CD14-positive monocyte (primary cell): Measurements from ENCODE around the gene SLCO3A1. TPM values are rescaled to one million over a fixed set of nuclear protein-coding genes. Genes with fewer than 3 reads are reported as not detected.

ENCODE experiments used
- DNase-seq, 3 donors: peaks; one replicate each; pipeline ENCODE4 v3.0.0-alpha.2; 2011 to 2022
- H2AFZ ChIP-seq: 2 replicates; pipeline ENCODE4 v1.6.0; 2012; ENCODE audit warnings: mild to moderate bottlenecking, low read depth, low read length, inconsistent platforms; ENCODE audit not compliant: insufficient read depth, poor library complexity, severe bottlenecking
- H3K27ac ChIP-seq, 2 donors: 1 replicate in 1 of 2; 2 replicates in 1 of 2; pipeline ENCODE4 v1.5.1; 2012 to 2013; ENCODE audit warnings: low read length in 2 of 2, control low read depth in 1 of 2, inconsistent platforms in 1 of 2, low read depth in 1 of 2, mild to moderate bottlenecking in 1 of 2
- H3K27me3 ChIP-seq, 2 donors: one replicate each; pipeline versions ENCODE4 v1.6.0 to v1.6.1; 2011 to 2013; ENCODE audit warnings: low read length in 2 of 2; ENCODE audit not compliant: control insufficient read depth in 2 of 2, insufficient read depth in 2 of 2
- H3K36me3 ChIP-seq, 2 donors: replicated peaks in 1 of 2; 1 replicate in 1 of 2; 2 replicates in 1 of 2; pipeline versions ENCODE4 v1.5.1 to v1.6.1; 2012 to 2013; ENCODE audit warnings: low read length in 2 of 2, control low read depth in 1 of 2, inconsistent platforms in 1 of 2, mild to moderate bottlenecking in 1 of 2; ENCODE audit not compliant: insufficient read depth in 2 of 2, control insufficient read depth in 1 of 2
- H3K4me1 ChIP-seq, 2 donors: 1 replicate in 1 of 2; 2 replicates in 1 of 2; pipeline versions ENCODE4 v1.5.1 to v1.6.1; 2012 to 2013; ENCODE audit warnings: low read length in 2 of 2, control low read depth in 1 of 2, inconsistent platforms in 1 of 2, mild to moderate bottlenecking in 1 of 2, moderate library complexity in 1 of 2; ENCODE audit not compliant: insufficient read depth in 2 of 2, control insufficient read depth in 1 of 2
- H3K4me2 ChIP-seq: replicated peaks from 2 replicates; pipeline ENCODE3; 2012; ENCODE audit warnings: low read length, moderate library complexity, mild to moderate bottlenecking; ENCODE audit not compliant: poor library complexity, severe bottlenecking; ENCODE audit errors: extremely low read depth
- H3K4me3 ChIP-seq, 3 experiments: fragments of 200-600 bp in 1 of 3; sonication (generic) in 1 of 3; replicated peaks in 1 of 3; 1 replicate in 2 of 3; 2 replicates in 1 of 3; pipeline ENCODE4 v1.5.1; 2011 to 2013; ENCODE audit warnings: low read length in 3 of 3, mild to moderate bottlenecking in 3 of 3, control low read depth in 2 of 3, low read depth in 2 of 3, inconsistent platforms in 1 of 3, moderate library complexity in 1 of 3
- H3K79me2 ChIP-seq: 2 replicates; pipeline ENCODE4 v1.6.0; 2012; ENCODE audit warnings: mild to moderate bottlenecking, control low read depth, inconsistent platforms, low read length, moderate library complexity; ENCODE audit not compliant: insufficient read depth
- H3K9ac ChIP-seq: 2 replicates; pipeline ENCODE4 v1.6.0; 2017; ENCODE audit warnings: low read length, mild to moderate bottlenecking; ENCODE audit not compliant: insufficient read depth, poor library complexity, severe bottlenecking
- H3K9me3 ChIP-seq, 2 donors: replicated peaks in 1 of 2; 1 replicate in 1 of 2; 2 replicates in 1 of 2; pipeline versions ENCODE4 v1.5.1 to v1.6.1; 2012 to 2013; ENCODE audit warnings: low read length in 2 of 2, control low read depth in 1 of 2; ENCODE audit not compliant: control insufficient read depth in 1 of 2, insufficient read depth in 1 of 2
- H4K20me1 ChIP-seq: 2 replicates; pipeline ENCODE4 v1.6.0; 2012; ENCODE audit warnings: mild to moderate bottlenecking, low read length, control low read depth, moderate library complexity; ENCODE audit not compliant: insufficient read depth
- H3K27ac Mint-ChIP-seq, 7 donors: one replicate each; pipeline ENCODE4 v1.8.0; 2020; ENCODE audit warnings: mild to moderate bottlenecking in 7 of 7, mixed read lengths in 7 of 7, moderate library complexity in 6 of 7, inconsistent platforms in 2 of 7
- H3K27me3 Mint-ChIP-seq, 3 donors: one replicate each; pipeline ENCODE4 v1.8.0; 2021 to 2022; ENCODE audit warnings: low read depth in 3 of 3, mild to moderate bottlenecking in 3 of 3, mixed read lengths in 3 of 3, moderate library complexity in 3 of 3, inconsistent platforms in 1 of 3
- H3K36me3 Mint-ChIP-seq, 2 donors: one replicate each; pipeline ENCODE4 v1.8.0; 2020; ENCODE audit warnings: mixed read lengths in 2 of 2, inconsistent platforms in 1 of 2, mild to moderate bottlenecking in 1 of 2
- H3K4me1 Mint-ChIP-seq: one replicate; pipeline ENCODE4 v1.8.0; 2020; ENCODE audit warnings: mild to moderate bottlenecking, mixed read lengths
- H3K4me3 Mint-ChIP-seq, 2 donors: one replicate each; pipeline ENCODE4 v1.8.0; 2020; ENCODE audit warnings: mild to moderate bottlenecking in 2 of 2, mixed read lengths in 2 of 2, moderate library complexity in 1 of 2
- H3K9me3 Mint-ChIP-seq, 7 donors: one replicate each; pipeline ENCODE4 v1.8.0; 2020 to 2022; ENCODE audit warnings: mixed read lengths in 7 of 7, mild to moderate bottlenecking in 6 of 7, moderate library complexity in 6 of 7, inconsistent platforms in 2 of 7
- CTCF ChIP-seq: fragments of 200-600 bp; IDR thresholded peaks from one replicate; pipeline ENCODE4 v1.8.0; 2022; ENCODE audit warnings: antibody characterized with exemption, mild to moderate bottlenecking
- WGBS: methylation state at CpG from one replicate; pipeline ENCODE4 v1.1.5; 2013; ENCODE audit warnings: missing lambda C conversion rate; ENCODE audit not compliant: insufficient coverage; 5-methylcytosine and 5-hydroxymethylcytosine counted together
- intact Hi-C, 2 donors: fragments of 100-400 bp; cut with micrococcal nuclease; formaldehyde crosslinking; loops; one replicate each; pipeline versions ENCODE4 v1.15.0 to v1.15.1; 2023
- polyA plus RNA-seq, 3 donors: library from polyadenylated mRNA; depleted of rRNA in 1 of 3; unstranded in 2 of 3; stranded (reverse) in 1 of 3; fragments of 300-500 nt in 2 of 3; fragments of >200 nt in 1 of 3; fragmentation: Illumina TruSeq in 2 of 3; gene quantifications; 1 replicate in 2 of 3; 2 replicates in 1 of 3; pipeline ENCODE4 v1.2.3, GENCODE V29; 2012 to 2021

SLCO3A1 gene
- polyA plus RNA-seq, 3 donors = 53.7 to 76.2 (median 62.8) TPM

- no peak overlapping the region for H3K9ac ChIP-seq
- H3K4me3 ChIP-seq = no peak overlapping the region
- no peaks in the 10 kb centered on the region for H3K27me3 ChIP-seq
- Mint-ChIP-seq H3K9me3 (no peaks in the 10 kb centered on the region), H3K27me3 (peaks cover 0 to 2% (median 1%) of the 10 kb centered on the region in 3 donors), H3K4me3 (no peak overlapping the region), H3K27ac (peak overlapping the region in 6 of 7 donors; percentile 1 to 72 (median 36)), H3K4me1 (peaks cover 15% of the 10 kb centered on the region), H3K36me3 (peaks cover 0 to 4% of the 10 kb centered on the region in 2 donors)
- no peaks in the 10 kb centered on the region for H3K9me3 ChIP-seq
- DNase-seq = no peak
- H3K4me1 ChIP-seq = no peaks in the 10 kb centered on the region
- H3K27ac ChIP-seq = no peak overlapping the region
- no peak overlapping the region for H3K4me2 ChIP-seq
- intact Hi-C loops = no loop called here
- H4K20me1 ChIP-seq = peaks cover 92% of the 10 kb centered on the region
- WGBS = 98% methylated on average over 3 of the region's 4 CpGs
- no peak overlapping the region for H2AFZ ChIP-seq
- no peaks in the 10 kb centered on the region for H3K36me3 ChIP-seq
- no peak for TF ChIP-seq CTCF
- H3K79me2 ChIP-seq = peaks cover 71% of the 10 kb centered on the region
Observed at GRCh38 chr15:92047900-92048299, 194.4 kb downstream of the SLCO3A1 start.

- DNase-seq = no peak
- no peaks in the 10 kb centered on the region for H3K27me3 ChIP-seq
- Mint-ChIP-seq H3K4me1 (peaks cover 9% of the 10 kb centered on the region), H3K36me3 (peaks cover 0 to 4% of the 10 kb centered on the region in 2 donors), H3K27me3 (peaks cover 0 to 3% (median 2%) of the 10 kb centered on the region in 3 donors), H3K27ac (peak overlapping the region in 1 of 7 donors; percentile 15), H3K4me3 (no peak overlapping the region), H3K9me3 (no peaks in the 10 kb centered on the region)
- no peak for TF ChIP-seq CTCF
- intact Hi-C loops = no loop called here
- no peak overlapping the region for H3K4me3 ChIP-seq
- H3K9ac ChIP-seq = no peak overlapping the region
- no peaks in the 10 kb centered on the region for H3K36me3 ChIP-seq
- H3K27ac ChIP-seq = no peak overlapping the region
- peaks cover 93% of the 10 kb centered on the region for H4K20me1 ChIP-seq
- no peak overlapping the region for H2AFZ ChIP-seq
- H3K4me2 ChIP-seq = no peak overlapping the region
- H3K9me3 ChIP-seq = no peaks in the 10 kb centered on the region
- 80% methylated on average over 1 of the region's 7 CpGs for WGBS
- peaks cover 80% of the 10 kb centered on the region for H3K79me2 ChIP-seq
- H3K4me1 ChIP-seq = no peaks in the 10 kb centered on the region
Observed at GRCh38 chr15:92048739-92049138, 195.2 kb downstream of the SLCO3A1 start.
